ENCODE measurements around the gene CRTC3. TPM values are rescaled to one million over a fixed set of nuclear protein-coding genes. Genes with fewer than 3 reads are reported as not detected.

Gene CRTC3
- total RNA-seq, 2 donors from 2014 or later = 10.5 to 13.0 TPM

DNA sequence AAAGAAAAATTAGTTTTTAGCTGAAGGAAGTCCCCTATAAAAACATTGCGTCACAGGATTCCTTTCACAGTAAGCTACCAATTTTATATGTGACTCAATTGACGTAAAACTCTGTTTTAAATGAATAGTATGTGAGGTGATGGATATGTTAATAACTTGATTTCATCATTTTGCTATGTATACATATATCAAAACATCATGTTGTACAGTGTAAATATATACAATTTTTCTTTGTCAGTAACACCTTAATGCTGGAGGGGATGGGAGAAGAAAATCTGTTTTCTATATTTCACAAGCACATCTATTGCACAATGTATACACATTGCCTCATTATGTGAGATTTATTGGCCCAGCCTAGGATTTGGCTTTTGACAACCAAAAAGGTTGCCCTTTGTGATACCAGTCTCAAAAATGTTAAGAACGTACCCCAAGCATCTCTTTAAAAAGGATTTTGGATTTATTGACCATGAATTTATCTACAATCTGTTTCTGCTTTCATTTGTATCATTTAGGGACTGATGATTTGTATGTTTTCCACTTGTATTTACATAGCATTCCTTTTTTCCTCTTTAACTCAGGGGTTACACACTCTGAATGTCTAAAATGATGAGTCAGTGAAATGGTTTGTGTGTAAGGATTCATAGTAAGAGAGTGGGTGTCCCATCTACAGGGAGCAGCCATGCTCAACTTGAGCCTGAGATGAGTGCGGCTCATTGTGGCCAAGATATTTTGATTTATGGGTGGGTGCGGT lies 62.6 kb downstream of the CRTC3 start:
- no peak overlapping the region for H3K27ac ChIP-seq
- ATAC-seq (no peak), DNase-seq (no peak)
- H3K4me3 ChIP-seq = no peak overlapping the region
- no peaks in the 10 kb centered on the region for H3K27me3 ChIP-seq
- H3K36me3 ChIP-seq (replicated peaks in 1 of 2; ENCODE audit: insufficient read depth in 1 of 2, low read depth in 2 of 2) = no peaks in the 10 kb centered on the region
- WGBS, 2 donors = 72 to 78% methylated on average over 5 of the region's 5 CpGs
- TF ChIP-seq, protein P1, sequence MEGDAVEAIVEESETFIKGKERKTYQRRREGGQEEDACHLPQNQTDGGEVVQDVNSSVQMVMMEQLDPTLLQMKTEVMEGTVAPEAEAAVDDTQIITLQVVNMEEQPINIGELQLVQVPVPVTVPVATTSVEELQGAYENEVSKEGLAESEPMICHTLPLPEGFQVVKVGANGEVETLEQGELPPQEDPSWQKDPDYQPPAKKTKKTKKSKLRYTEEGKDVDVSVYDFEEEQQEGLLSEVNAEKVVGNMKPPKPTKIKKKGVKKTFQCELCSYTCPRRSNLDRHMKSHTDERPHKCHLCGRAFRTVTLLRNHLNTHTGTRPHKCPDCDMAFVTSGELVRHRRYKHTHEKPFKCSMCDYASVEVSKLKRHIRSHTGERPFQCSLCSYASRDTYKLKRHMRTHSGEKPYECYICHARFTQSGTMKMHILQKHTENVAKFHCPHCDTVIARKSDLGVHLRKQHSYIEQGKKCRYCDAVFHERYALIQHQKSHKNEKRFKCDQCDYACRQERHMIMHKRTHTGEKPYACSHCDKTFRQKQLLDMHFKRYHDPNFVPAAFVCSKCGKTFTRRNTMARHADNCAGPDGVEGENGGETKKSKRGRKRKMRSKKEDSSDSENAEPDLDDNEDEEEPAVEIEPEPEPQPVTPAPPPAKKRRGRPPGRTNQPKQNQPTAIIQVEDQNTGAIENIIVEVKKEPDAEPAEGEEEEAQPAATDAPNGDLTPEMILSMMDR (IDR thresholded peaks at IDR 0.05) = no peak
- TF ChIP-seq POLR2A (IDR thresholded peaks at IDR 0.05) = no peak
- intact Hi-C loops (cut with DNase I) = no loop called here
- H3K4me1 ChIP-seq = peaks cover 11% of the 10 kb centered on the region
- no peaks in the 10 kb centered on the region for H3K9me3 ChIP-seq

- DNase-seq (no peak), ATAC-seq (no peak)
- 79 to 85% methylated on average over 10 of the region's 10 CpGs for WGBS, 2 donors
- TF ChIP-seq, protein P1 (IDR thresholded peaks at IDR 0.05) = no peak
- no peak for TF ChIP-seq POLR2A (IDR thresholded peaks at IDR 0.05)
- peak overlapping the region in 3 of 4 donors; percentile 65 to 81 (median 69) for H3K27ac ChIP-seq
- H3K4me3 ChIP-seq = no peak overlapping the region
- H3K4me1 ChIP-seq = peaks cover 18% of the 10 kb centered on the region
- no peaks in the 10 kb centered on the region for H3K27me3 ChIP-seq
- no peaks in the 10 kb centered on the region for H3K36me3 ChIP-seq (replicated peaks in 1 of 2; ENCODE audit: insufficient read depth in 1 of 2, low read depth in 2 of 2)
- H3K9me3 ChIP-seq = no peaks in the 10 kb centered on the region
- intact Hi-C loops (cut with DNase I) = no loop called here
Observed at GRCh38 chr15:90593499-90594158, 63.9 kb downstream of the CRTC3 start.

GRCh38 chr15:90594301-90594738 lies 64.6 kb downstream of the CRTC3 start:
- intact Hi-C loops (cut with DNase I) = no loop called here
- H3K36me3 ChIP-seq (replicated peaks in 1 of 2; ENCODE audit: insufficient read depth in 1 of 2, low read depth in 2 of 2) = no peaks in the 10 kb centered on the region
- no peaks in the 10 kb centered on the region for H3K9me3 ChIP-seq
- H3K27ac ChIP-seq = peak overlapping the region; percentile 45 to 81 (median 67)
- peak; percentile 91 for ATAC-seq
- H3K4me1 ChIP-seq = peaks cover 18% of the 10 kb centered on the region
- H3K27me3 ChIP-seq = no peaks in the 10 kb centered on the region
- peak; percentile 67 to 91 (median 82) for DNase-seq
- TF ChIP-seq POLR2A (IDR thresholded peaks at IDR 0.05) = peak in 1 of 3 donors; percentile 29
- TF ChIP-seq, protein P1 (IDR thresholded peaks at IDR 0.05) = no peak
- WGBS, 2 donors = 53 to 57% methylated on average over 10 of the region's 10 CpGs
- no peak overlapping the region for H3K4me3 ChIP-seq

GRCh38 chr15:90595763-90596155 lies 66.0 kb downstream of the CRTC3 start:
- 73 to 84% methylated on average over 7 of the region's 7 CpGs for WGBS, 2 donors
- intact Hi-C loops (cut with DNase I) = no loop called here
- TF ChIP-seq, protein P1 (IDR thresholded peaks at IDR 0.05) = no peak
- TF ChIP-seq POLR2A (IDR thresholded peaks at IDR 0.05) = no peak
- Histone ChIP-seq H3K36me3 (replicated peaks in 1 of 2; ENCODE audit: insufficient read depth in 1 of 2, low read depth in 2 of 2) (no peaks in the 10 kb centered on the region), H3K4me1 (peaks cover 18% of the 10 kb centered on the region), H3K27me3 (no peaks in the 10 kb centered on the region), H3K27ac (no peak overlapping the region), H3K4me3 (no peak overlapping the region), H3K9me3 (no peaks in the 10 kb centered on the region)
- no peak for DNase-seq
- no peak for ATAC-seq
